SK-N-DZ (cell line): ENCODE results near the gene IL4.

ENCODE experiments used
- DNase-seq: peaks from one replicate; pipeline ENCODE4 v3.0.0-alpha.2; 2015; ENCODE audit warnings: low spot score

Gene IL4

DNA sequence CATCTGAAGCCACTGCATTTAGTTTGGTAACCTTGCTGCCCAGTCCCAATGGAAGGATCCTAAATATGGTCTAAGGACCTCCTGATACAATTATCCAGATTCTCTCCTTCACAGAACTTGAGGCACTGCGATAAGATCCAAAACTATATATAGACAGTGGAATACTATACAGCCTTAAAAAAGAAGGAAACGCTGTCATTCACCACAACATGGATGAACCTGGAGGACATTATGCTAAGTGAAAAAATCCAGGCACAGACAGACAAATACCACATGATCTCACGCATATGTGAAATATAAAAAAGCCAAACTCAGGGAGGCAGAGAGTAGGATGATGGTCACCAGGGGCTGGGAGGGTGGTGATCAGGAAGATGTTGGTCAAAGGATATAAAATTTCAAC, 2.8 kb upstream of the IL4 start:
- DNase-seq, result no peak

- DNase-seq, result no peak
Measured at GRCh38 chr5:132673488-132673887, 301 bp upstream of the IL4 start.

DNA sequence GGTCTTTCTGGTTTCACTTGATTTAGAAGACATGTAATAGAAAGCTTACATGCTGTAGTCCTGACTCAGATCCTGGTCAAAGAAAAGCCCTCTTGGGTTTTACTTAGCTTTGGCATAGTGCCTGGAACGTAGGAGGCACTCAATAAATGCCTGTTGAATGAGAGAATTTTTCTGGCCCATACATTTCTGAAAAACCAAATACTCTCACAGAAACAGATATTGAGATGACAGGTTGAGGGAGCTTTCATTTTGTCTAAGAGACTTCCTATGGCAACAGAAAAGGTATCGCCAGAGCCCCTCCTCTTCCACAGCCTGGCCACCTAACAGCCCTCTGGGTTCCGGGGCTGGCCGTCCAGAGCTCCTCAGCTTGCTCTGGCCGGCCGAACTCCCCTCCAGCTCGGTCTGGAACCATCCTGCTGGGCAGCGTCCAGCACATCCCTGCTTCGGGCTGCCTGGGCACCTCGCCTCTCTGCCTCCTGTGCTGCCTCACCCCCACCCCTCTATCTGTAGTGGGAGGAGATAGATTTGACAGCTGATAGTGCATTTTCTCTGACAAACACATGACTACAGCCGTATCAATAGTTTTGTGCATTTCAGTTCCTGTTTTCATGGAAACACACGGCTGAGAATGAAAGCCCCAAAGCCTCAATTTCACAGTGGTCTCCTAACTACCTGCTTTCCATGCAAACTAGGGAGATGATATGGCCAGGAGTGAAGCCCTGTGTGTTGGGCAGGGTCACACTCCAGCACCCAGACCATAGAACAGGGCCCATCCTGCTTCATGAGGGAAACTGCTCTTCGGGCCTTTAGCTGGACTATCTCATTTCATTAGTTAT, 1.1 kb downstream of the IL4 start:
- DNase-seq, result no peak

- no peak for DNase-seq
Measured at GRCh38 chr5:132675936-132676689, 2.3 kb downstream of the IL4 start.

DNA sequence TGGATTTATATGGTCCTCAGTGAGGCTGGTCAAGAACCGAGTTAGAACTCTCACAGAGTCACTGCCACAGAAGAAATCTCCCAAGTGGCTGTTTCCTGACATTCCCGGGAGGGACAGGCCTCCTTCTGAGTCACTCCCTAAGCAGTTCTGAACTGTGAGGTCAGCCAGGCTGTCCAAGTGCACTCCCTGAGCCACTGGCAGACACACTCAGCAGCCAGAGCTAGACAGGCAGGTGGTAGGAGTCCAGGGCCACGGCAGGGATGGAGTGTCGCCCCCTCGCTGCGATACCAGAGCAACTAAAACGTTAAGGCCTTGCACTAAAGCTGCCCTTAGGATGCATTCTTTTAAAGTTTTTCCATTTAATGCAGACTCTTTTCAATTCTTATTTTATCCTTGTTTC, 3.4 kb downstream of the IL4 start:
- no peak for DNase-seq

DNA sequence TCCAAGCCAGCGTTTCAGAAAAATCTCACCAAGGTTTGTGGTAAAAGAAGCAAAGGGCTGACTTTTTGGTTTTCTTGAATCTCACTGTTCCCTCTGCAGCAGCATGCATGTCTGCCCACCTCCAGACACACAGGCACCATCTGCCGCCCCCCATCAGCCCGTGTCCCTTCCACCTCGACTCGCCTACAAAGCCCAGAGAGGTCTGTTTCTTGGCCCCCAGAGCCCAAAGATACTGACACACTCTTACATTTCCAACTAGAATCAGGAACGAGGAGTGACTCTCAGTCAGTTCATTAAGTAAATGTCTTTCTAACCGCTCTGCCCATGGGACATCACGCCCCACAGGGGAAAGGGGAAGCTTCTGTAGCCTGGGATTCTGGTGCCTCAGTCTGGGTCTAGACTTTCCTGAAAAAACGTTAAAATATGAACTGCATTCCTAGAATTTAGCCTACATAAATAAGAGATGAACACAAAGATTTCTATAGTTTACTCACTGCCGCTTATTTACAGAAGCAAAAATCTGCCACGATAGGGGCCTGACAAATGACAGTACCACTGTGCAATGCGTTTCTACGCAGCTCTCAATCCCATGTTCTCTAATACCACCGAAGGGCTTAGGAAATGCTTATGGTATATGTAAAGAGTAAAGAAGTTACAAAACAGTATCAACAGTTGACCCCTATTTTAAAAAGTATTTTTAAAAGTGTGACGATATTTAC, 4.1 kb downstream of the IL4 start:
- no peak for DNase-seq

DNA sequence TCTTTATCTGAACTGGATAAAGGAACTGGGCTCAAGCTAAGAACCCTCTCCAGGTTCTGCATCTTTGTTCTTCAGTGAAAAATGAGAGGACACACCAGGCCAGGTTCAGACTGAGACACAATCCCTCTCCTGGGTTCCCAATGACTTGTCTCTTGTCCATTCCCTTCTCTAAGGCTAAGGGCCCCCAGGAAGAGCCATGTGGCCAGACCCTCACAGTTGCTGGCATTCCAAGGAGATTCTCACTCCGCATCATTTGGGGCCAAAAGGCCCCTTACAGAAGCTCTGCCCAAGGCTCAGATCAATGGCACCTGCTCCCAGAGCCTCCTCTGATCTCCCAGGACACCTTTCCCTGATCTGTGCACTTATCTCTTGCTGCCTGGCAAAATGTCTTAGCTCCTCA, 4.9 kb downstream of the IL4 start:
- no peak for DNase-seq

DNA sequence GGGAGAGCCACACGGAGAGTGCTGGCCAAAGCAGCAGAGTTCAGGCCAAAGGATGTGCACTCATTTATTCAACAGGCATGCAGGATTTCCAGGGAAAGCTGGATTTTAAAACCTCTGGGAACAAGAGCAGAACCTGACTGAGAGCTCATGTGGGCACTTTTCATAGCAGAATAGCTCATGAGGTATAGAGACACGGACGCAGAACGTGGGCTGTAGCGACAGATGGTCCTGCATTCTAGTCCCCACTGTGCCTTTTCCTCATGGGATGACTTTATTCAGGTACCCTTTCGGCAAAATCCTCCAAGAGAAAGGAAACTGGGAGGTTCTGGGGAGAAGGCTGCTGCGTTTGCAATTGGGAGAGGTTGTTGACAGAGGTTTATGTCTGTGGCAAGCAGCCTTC, 5.4 kb downstream of the IL4 start:
- no peak for DNase-seq

GRCh38 chr5:132679717-132680380, 6.1 kb downstream of the IL4 start:
- DNase-seq, result no peak

DNA sequence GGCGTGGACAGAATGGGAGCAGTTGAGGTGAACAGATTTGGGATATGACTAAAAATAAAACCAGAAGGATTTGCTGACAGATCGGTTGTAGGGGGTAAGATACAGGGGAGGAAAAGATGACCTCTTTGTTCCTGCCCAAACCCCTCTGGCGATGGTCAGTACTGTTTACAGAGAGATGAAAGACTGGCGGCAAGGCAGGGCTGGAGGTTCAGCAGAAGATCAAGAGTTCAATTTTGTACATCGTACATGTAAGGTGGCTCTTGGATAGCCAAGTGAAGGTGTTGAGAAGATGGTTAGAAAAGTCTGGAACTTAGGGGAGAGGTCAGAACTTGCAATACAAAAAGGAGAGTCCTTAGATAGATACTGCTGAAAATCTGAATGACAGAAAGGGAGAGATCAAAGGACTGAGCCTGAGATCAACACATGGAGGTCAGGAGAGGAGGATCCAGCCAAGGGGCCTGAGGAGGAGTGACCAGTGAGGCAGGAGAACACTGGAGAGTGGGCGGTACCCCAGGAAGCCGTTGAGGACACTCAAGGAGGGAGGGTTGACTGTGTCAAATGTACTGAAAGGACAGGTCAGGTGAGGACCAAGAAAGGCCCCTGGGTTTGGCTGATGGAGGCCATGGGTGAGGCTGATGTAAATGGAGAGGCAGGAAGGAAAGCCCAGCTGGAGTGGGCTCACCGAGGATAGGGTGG, 7.1 kb downstream of the IL4 start:
- DNase-seq, result no peak

GRCh38 chr5:132681476-132681831, 7.7 kb downstream of the IL4 start:
- no peak for DNase-seq

- no peak for DNase-seq
Measured at GRCh38 chr5:132681983-132682382, 8.2 kb downstream of the IL4 start.

GRCh38 chr5:132684491-132684890, 10.7 kb downstream of the IL4 start:
- no peak for DNase-seq

DNA sequence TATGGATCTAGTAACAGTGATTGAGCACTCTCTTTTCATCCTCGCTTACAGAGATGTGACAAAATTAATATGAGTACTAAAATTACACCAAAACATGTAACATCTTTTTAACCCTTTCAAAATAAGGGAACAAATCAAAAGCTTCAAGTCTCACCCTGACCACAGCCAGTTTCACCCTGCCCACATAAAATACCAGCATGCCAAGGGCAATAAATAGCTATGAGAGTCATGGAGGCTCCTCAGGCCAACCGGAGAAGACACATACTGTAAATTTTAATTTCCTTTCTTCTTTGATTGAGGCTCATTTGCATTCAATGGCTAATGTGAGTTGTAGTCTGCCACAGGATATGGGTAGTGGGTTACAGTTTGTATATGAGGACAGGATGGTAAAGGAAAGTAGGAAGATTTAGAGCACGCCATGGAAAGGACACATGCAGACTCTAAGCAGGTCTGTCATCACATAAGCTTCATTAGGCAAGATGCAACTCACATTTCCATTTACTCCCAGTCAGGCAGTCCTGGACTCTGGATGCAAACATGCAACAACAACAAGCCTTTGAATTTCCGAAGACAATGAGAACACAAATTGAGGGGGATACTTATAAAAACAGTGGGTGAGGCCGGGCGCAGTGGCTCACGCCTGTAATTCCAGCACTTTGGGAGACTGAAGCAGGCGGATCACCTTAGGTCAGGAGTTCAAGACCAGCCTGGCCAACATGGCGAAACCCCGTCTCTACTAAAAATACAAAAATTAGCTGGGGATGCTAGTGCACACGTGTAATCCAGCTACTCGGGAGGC, 11.3 kb downstream of the IL4 start:
- DNase-seq, result no peak

GRCh38 chr5:132686193-132686592, 12.4 kb downstream of the IL4 start:
- no peak for DNase-seq

DNA sequence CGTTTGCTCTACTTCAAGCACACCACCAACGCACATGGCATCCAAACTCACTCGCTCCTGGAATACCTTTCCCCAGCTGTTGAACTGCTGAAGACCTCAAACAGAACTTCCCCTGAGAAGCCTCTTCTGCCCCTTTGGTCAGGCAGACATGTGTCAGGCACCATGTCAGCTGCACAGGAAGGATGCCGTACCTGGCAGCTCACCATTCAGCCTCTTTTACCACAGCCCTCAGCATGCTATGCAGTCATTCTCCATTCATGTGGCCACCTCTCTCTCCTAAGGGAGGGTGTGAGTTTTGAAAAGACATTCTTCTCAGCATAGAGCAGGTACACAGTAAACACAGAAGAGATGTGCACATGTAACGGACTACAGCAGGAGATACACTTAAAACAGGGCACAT, 14.2 kb downstream of the IL4 start:
- no peak for DNase-seq

- DNase-seq, result no peak
Measured at GRCh38 chr5:132688536-132689339, 14.9 kb downstream of the IL4 start.

- DNase-seq, result no peak
Measured at GRCh38 chr5:132689513-132689912, 15.7 kb downstream of the IL4 start.

DNA sequence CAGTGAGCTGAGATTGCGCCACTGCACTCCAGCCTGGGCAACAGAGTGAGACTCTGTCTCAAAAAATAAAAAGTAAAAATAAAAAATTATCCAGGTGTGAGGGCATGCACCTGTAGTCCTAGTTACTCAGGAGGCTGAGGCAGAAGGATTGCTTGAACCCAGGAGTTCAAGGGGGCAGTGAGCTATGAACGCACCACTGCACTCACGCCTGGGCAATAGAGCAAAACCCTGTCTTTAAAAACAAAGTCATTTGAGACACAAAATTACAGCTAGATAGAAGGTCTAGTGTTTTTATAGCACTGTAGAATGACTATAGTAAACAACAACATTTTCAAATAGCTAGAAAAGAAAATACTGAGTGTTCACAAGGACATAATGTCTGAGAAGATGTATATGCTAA, 16.4 kb downstream of the IL4 start:
- DNase-seq, result no peak
